B cell (primary cell): Measurements from ENCODE around the gene CPLANE2. TPM values are rescaled to one million over a fixed set of nuclear protein-coding genes. Genes with fewer than 3 reads are reported as not detected.

Experiments used
- ATAC-seq: fragments of 200-7000 bp; cut with Tn5 transposase; one replicate; pipeline ENCODE4 v1.10.0; 2021; ENCODE audit warnings: low read depth, mild to moderate bottlenecking, moderate number of reproducible peaks, moderate library complexity
- CTCF ChIA-PET: fragments of 350-600 bp; sonication (Branson Sonifier 250); formaldehyde crosslinking; loops from one replicate; lab custom pipeline; 2021; ENCODE audit warnings: antibody characterized with exemption, inconsistent platforms; lab: Charles Lee
- POLR2A ChIA-PET: fragments of 350-600 bp; sonication (Branson Sonifier 250); formaldehyde crosslinking; loops from one replicate; lab custom pipeline; 2021; ENCODE audit warnings: antibody characterized with exemption; lab: Charles Lee
- DNase-seq: peaks from one replicate; pipeline ENCODE4 v3.0.0; 2013
- H2AFZ ChIP-seq: 2 replicates; pipeline ENCODE4 v1.6.1; 2012; ENCODE audit warnings: mild to moderate bottlenecking, low read depth, low read length; ENCODE audit not compliant: insufficient read depth, poor library complexity, severe bottlenecking
- H3K27ac ChIP-seq, 2 donors: 1 replicate in 1 of 2; 2 replicates in 1 of 2; pipeline ENCODE4 v1.5.1; 2012 to 2013; ENCODE audit warnings: low read length in 2 of 2, mild to moderate bottlenecking in 2 of 2, moderate library complexity in 1 of 2
- H3K27me3 ChIP-seq, 4 experiments: fragments of 200-600 bp in 1 of 4; sonication (generic) in 1 of 4; replicated peaks in 1 of 4; 1 replicate in 2 of 4; 2 replicates in 2 of 4; pipeline versions ENCODE4 v1.6.1 to v1.7.0; 2013 to 2016; ENCODE audit warnings: low read length in 3 of 4, mild to moderate bottlenecking in 2 of 4, mixed read lengths in 1 of 4, moderate library complexity in 1 of 4; ENCODE audit not compliant: insufficient read depth in 4 of 4, control insufficient read depth in 3 of 4; ENCODE audit errors: control extremely low read depth in 1 of 4
- H3K36me3 ChIP-seq, 2 experiments: replicated peaks in 1 of 2; 1 replicate in 1 of 2; 2 replicates in 1 of 2; pipeline versions ENCODE4 v1.6.1 to v1.7.1; 2013; ENCODE audit warnings: low read length in 1 of 2; ENCODE audit not compliant: insufficient read depth in 2 of 2, control insufficient read depth in 1 of 2; ENCODE audit errors: control extremely low read depth in 1 of 2, extremely low read depth in 1 of 2
- H3K4me1 ChIP-seq, 2 donors: fragments of 200-600 bp in 1 of 2; sonication (generic) in 1 of 2; 1 replicate in 1 of 2; 2 replicates in 1 of 2; pipeline versions ENCODE4 v1.5.1 to v1.6.1; 2013 to 2017; ENCODE audit warnings: low read length in 2 of 2; ENCODE audit not compliant: control insufficient read depth in 2 of 2, insufficient read depth in 2 of 2
- H3K4me2 ChIP-seq: replicated peaks from 2 replicates; pipeline ENCODE3; 2012; ENCODE audit warnings: mild to moderate bottlenecking, low read depth, low read length; ENCODE audit not compliant: poor library complexity, severe bottlenecking
- H3K4me3 ChIP-seq, 5 experiments: fragments of 200-600 bp in 1 of 5; sonication (generic) in 1 of 5; 1 replicate in 3 of 5; 2 replicates in 2 of 5; pipeline versions ENCODE4 v1.5.1 to v1.7.0; 2011 to 2016; ENCODE audit warnings: low read length in 4 of 5, mild to moderate bottlenecking in 4 of 5, low read depth in 2 of 5, control low read depth in 1 of 5, moderate library complexity in 1 of 5; ENCODE audit not compliant: insufficient read depth in 1 of 5; ENCODE audit errors: control extremely low read depth in 1 of 5, extremely low read depth in 1 of 5
- H3K79me2 ChIP-seq: fragments of 200-600 bp; sonication (generic); one replicate; pipeline ENCODE4 v1.6.0; 2016; ENCODE audit warnings: low read length; ENCODE audit not compliant: control insufficient read depth, insufficient read depth
- H3K9ac ChIP-seq: fragments of 200-600 bp; sonication (generic); 2 replicates; pipeline ENCODE4 v1.6.1; 2017; ENCODE audit warnings: mild to moderate bottlenecking, low read length, moderate library complexity
- H3K9me3 ChIP-seq, 3 donors: one replicate each; pipeline versions ENCODE4 v1.6.1 to v1.7.1; 2013; ENCODE audit warnings: low read length in 2 of 3; ENCODE audit not compliant: control insufficient read depth in 2 of 3, insufficient read depth in 1 of 3; ENCODE audit errors: control extremely low read depth in 1 of 3
- H4K20me1 ChIP-seq: 2 replicates; pipeline ENCODE4 v1.6.0; 2012; ENCODE audit warnings: mild to moderate bottlenecking, low read length; ENCODE audit not compliant: insufficient read depth, control insufficient read depth, poor library complexity, severe bottlenecking
- H3K27ac Mint-ChIP-seq: one replicate; pipeline ENCODE4 v1.8.0; 2021; ENCODE audit warnings: mixed read lengths
- H3K27me3 Mint-ChIP-seq: one replicate; pipeline ENCODE4 v1.8.0; 2021; ENCODE audit warnings: mixed read lengths
- H3K4me1 Mint-ChIP-seq: one replicate; pipeline ENCODE4 v1.8.0; 2021; ENCODE audit warnings: mixed read lengths
- H3K4me3 Mint-ChIP-seq: one replicate; pipeline ENCODE4 v1.8.0; 2021; ENCODE audit warnings: mixed read lengths
- H3K9me3 Mint-ChIP-seq: one replicate; pipeline ENCODE4 v1.8.0; 2022; ENCODE audit warnings: mixed read lengths; ENCODE audit not compliant: insufficient read depth
- EZH2 ChIP-seq: IDR thresholded peaks from 2 replicates; pipeline ENCODE4 v1.6.1; 2012; ENCODE audit warnings: borderline replicate concordance, low read depth, mild to moderate bottlenecking, moderate library complexity, low read length; ENCODE audit not compliant: insufficient read depth, poor library complexity, severe bottlenecking
- WGBS: methylation state at CpG from one replicate; pipeline ENCODE4 v1.1.5; 2013; ENCODE audit warnings: missing lambda C conversion rate; ENCODE audit not compliant: insufficient coverage; 5-methylcytosine and 5-hydroxymethylcytosine counted together
- intact Hi-C: fragments of 100-400 bp; cut with micrococcal nuclease; formaldehyde crosslinking; loops from one replicate; pipeline ENCODE4 v1.10.0; 2022
- polyA plus RNA-seq: library from polyadenylated mRNA; depleted of rRNA; stranded (reverse); fragments of >200 nt; gene quantifications from 2 replicates; pipeline ENCODE4 v1.2.3, GENCODE V29; 2012
- total RNA-seq, 2 donors: library from RNA; stranded (reverse); fragments of 120-200 nt in 1 of 2; gene quantifications; 1 replicate in 1 of 2; 2 replicates in 1 of 2; pipeline versions ENCODE4 v1.2.3 to v1.2.4, GENCODE V29; 2013 to 2022
- TF ChIP-seq, protein P1 (sequence below): fragments of 200-600 bp; IDR thresholded peaks from one replicate; pipeline ENCODE4 v1.8.0; 2022; ENCODE audit warnings: antibody characterized with exemption, mild to moderate bottlenecking

CPLANE2 gene
- total and polyA plus RNA-seq, 2 donors (not counting 1 experiment from before 2014, with no cell fraction given) = 5.7 to 11.1 TPM

DNA sequence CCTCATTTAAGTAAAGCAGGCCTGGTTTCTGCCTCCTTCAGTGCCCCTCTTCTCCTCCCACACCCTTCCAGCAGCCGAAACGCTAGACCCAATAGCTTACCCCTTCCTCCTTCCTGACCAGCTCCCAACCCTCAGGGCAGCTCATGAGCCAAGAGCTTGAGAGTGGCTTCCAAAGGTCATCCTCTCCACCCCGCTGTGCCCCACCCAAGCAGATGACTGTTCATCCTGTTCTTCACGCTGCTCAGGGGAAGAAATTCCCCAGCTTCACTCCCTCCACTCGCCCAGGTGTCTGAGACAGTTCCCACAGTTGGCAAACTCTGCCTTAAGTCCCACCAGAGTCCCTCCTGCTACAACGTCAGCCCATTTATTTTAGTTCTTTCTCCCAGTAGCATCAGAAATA lies 48.0 kb downstream of the CPLANE2 start:
- ChIA-PET POLR2A (interaction anchor here (0.6 to 0.7 kb wide), 2 partner anchors 95 to 110 kb away, joined by 3 to 5 read pairs; no protein-coding TSS in a partner anchor), CTCF (interaction anchor here (2.0 to 12.1 kb wide), 3 partner anchors 109 to 181 kb away, joined by 5 to 237 read pairs (median 12); partner anchors contain the start of gene FAM131C)
- Histone ChIP-seq H3K9ac (no peak overlapping the region), H3K27me3 (peaks cover 0 to 26% (median 9%) of the 10 kb centered on the region in 4 experiments), H4K20me1 (no peaks in the 10 kb centered on the region), H3K4me3 (no peak overlapping the region), H3K4me1 (peaks cover 5 to 7% of the 10 kb centered on the region in 2 donors), H3K9me3 (no peaks in the 10 kb centered on the region), H3K4me2 (no peak overlapping the region), H3K79me2 (no peaks in the 10 kb centered on the region), H2AFZ (no peak overlapping the region), H3K27ac (no peak overlapping the region), H3K36me3 (no peaks in the 10 kb centered on the region)
- Mint-ChIP-seq H3K4me3 (no peak overlapping the region), H3K4me1 (peaks cover 2% of the 10 kb centered on the region), H3K27ac (no peak overlapping the region), H3K27me3 (peaks cover 18% of the 10 kb centered on the region), H3K9me3 (no peaks in the 10 kb centered on the region)
- WGBS = 56% methylated on average over 6 of the region's 6 CpGs
- DNase-seq = no peak
- ATAC-seq = no peak
- intact Hi-C loops = no loop called here
- no peak for TF ChIP-seq EZH2
- TF ChIP-seq, protein P1, sequence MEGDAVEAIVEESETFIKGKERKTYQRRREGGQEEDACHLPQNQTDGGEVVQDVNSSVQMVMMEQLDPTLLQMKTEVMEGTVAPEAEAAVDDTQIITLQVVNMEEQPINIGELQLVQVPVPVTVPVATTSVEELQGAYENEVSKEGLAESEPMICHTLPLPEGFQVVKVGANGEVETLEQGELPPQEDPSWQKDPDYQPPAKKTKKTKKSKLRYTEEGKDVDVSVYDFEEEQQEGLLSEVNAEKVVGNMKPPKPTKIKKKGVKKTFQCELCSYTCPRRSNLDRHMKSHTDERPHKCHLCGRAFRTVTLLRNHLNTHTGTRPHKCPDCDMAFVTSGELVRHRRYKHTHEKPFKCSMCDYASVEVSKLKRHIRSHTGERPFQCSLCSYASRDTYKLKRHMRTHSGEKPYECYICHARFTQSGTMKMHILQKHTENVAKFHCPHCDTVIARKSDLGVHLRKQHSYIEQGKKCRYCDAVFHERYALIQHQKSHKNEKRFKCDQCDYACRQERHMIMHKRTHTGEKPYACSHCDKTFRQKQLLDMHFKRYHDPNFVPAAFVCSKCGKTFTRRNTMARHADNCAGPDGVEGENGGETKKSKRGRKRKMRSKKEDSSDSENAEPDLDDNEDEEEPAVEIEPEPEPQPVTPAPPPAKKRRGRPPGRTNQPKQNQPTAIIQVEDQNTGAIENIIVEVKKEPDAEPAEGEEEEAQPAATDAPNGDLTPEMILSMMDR = no peak

GRCh38 chr1:16187748-16188401 lies 49.1 kb downstream of the CPLANE2 start:
- Mint-ChIP-seq H3K4me3 (no peak overlapping the region), H3K27ac (no peak overlapping the region), H3K4me1 (peaks cover 2% of the 10 kb centered on the region), H3K27me3 (peaks cover 24% of the 10 kb centered on the region), H3K9me3 (no peaks in the 10 kb centered on the region)
- Histone ChIP-seq H2AFZ (peak overlapping the region; percentile 51), H4K20me1 (no peaks in the 10 kb centered on the region), H3K9ac (no peak overlapping the region), H3K36me3 (no peaks in the 10 kb centered on the region), H3K4me2 (peak overlapping the region; percentile 32), H3K79me2 (no peaks in the 10 kb centered on the region), H3K9me3 (no peaks in the 10 kb centered on the region), H3K27ac (no peak overlapping the region), H3K4me1 (peaks cover 5 to 7% of the 10 kb centered on the region in 2 donors), H3K27me3 (peaks cover 0 to 26% (median 9%) of the 10 kb centered on the region in 4 experiments), H3K4me3 (no peak overlapping the region)
- CTCF ChIA-PET = interaction anchor here (0.6 to 12.1 kb wide), 13 partner anchors 8 to 384 kb away, joined by 3 to 237 read pairs (median 4); partner anchors contain the start of gene FAM131C
- 22% methylated on average over 14 of the region's 15 CpGs for WGBS
- POLR2A ChIA-PET = no interaction called here
- ATAC-seq (peak; percentile 88), DNase-seq (peak; percentile 81)
- TF ChIP-seq, protein P1 = peak; percentile 95
- TF ChIP-seq EZH2 = no peak
- intact Hi-C loops = loop anchor here (1.0 kb wide), 4 partner anchors 56 to 396 kb away; no protein-coding TSS in a partner anchor
